Left renal pelvis (tissue), 4 donors: ENCODE data around the gene PRKAG1. TPM values are rescaled to one million over a fixed set of nuclear protein-coding genes. Genes with fewer than 3 reads are reported as not detected.
A peak's percentile ranks its signal among the peaks of the same experiment; 100 is the strongest.

ENCODE experiments used
- DNase-seq, 4 donors: peaks; one replicate each; pipeline ENCODE4 v3.0.0-alpha.2; 2013; ENCODE audit warnings: low read depth in 4 of 4, low spot score in 3 of 4
- polyA plus RNA-seq, 4 donors: library from polyadenylated mRNA; unstranded; fragments of 120-200 nt; gene quantifications; one replicate each; pipeline ENCODE4 v1.2.1, GENCODE V29; 2013; ENCODE audit not compliant: insufficient read length in 4 of 4

Gene PRKAG1
- polyA plus RNA-seq, 4 donors = 59.6 to 82.0 (median 78.1) TPM

DNA sequence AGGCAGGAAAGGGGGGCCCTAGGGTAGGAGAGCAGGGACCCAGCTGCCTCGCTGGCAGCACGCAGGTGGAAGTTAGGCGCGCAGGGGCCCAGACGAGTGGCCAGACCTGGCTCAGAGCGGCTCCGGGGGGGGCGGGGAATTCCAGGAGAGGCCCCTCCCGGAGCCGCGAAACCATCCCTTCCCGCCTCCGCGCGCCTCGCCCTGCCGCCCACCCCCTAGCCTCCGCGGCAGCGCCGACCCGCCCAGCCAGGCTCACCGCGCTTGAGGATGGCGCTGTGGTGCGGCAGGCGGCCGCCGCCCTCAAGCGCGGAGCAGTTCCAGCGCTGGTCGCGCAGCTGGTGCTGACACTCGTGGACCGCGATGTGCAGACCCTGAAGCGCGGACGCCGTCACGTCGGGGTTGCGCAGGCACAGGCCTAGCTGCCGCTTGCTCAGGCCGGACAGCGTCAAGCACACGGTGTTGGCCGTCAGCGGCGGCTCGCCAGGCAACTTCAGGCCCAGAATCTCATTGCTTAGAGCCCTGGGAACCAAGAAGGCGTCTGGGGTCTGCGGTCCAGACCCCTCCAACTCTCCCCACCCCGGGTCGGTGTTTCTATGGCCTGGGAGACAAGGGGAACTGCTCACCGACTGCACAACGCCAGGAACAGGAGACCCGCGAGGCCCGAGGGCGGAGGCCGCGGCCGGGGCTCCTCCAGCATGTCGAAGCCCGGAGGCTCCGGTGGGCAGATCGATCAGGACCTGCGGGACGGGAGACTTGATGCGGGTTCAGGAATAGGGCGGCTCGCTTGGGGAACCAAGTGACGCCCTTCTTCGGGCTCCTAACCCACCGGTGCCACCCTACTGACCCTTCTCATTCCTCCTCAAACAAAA lies 48.5 kb downstream of the PRKAG1 start:
- DNase-seq = no peak

DNA sequence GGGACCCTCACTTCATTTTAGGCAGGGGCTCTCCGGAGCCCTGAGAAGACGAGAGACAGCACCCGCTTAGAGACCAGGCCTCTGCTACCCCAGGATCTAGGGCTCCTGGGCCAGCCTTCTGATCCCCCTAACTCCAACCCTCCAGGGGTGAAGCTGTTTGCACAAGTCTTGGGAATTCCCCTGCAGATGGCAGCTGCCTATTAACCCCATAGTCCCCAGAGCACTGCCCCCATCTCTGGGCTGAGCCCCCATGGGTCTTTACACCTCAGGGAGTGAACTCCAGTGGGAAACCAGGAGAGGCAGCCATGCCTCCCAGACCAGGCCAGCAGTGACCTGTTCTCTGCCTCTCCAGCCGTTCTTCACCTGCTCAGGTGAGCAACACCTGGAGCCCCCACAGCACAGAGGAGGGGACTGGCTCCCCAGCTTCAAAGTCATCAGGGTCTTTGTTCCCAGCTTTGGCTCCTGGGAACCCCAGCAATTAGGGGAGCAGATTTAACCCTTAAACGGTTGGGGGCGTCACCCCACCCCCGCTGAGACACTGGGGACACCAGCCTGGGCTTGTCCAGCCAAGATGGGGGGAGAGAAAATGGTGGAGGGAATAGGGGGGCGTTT lies 49.3 kb downstream of the PRKAG1 start:
- DNase-seq = no peak

DNA sequence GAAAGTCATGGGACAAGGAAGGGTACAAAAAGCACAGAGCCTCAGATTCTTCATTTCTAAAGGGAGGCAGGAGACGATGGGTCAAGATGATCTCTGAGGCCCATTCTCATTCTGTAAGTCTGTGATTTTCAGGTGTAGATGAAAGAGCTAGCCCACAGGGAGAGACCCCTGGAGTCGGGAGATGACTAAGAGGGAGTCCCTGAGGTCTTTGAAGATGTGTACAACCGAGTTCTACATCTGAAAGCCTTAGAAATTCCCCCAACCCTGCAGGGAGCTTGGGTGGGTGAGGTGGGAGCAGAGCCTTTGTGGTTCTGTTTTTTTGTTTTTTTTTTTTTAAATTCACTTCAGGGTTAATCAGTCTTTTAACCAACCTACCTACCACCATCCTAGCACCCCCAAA lies 50.1 kb downstream of the PRKAG1 start:
- DNase-seq = no peak

DNA sequence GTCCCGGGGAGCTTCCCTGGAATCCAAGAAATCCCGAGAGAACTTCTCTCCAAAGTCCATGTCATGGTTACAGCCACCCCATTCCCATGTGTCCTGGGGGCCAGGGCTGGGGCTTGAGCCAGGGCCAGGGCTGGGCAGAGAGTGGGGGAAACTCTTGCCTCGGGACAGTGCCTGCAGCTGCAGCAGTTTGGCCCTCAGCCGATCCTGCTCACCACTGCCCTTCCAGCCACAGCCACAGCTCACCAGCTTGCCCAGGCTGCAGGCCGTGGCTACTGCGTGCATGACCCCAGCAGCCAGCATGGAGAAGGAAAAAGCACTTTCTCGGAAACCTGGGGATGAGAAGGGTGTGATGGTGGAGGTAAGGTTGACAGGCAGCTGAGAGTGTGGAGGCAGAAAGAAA lies 50.6 kb downstream of the PRKAG1 start:
- no peak for DNase-seq

DNA sequence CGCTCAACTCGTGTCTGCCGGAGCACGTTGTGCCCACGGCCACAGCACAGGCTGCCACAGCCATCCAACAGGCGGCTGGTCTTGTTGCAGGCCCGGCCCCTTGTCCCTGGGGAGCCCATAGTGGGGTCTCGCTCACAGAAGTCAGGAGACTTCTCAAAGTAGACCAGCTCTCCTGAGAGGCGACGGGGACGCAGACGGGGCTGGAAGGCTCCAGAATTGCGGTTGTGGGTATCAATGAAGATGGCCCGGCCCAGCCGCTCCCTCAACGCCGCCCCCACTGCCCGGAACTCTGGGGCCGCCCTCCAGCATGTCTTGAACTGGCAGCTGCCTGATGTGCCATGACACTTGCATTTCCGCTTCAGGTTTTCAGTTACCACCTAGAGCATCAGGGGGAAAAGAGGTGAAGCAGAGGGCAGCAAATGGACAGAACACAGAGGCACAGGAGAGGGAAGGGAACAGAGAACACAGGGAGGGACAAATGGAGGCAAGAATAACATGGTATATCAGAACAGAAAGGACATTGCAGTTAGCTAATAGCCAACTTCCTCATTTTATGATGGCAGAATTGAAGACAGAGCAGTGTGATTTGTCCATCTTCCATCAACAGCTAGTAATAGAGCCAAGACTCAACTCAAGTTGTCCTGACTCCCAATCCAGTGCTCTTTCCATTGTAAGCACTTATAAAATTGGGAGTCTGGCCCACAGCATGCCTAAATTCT lies 52.2 kb downstream of the PRKAG1 start:
- DNase-seq = no peak

DNA sequence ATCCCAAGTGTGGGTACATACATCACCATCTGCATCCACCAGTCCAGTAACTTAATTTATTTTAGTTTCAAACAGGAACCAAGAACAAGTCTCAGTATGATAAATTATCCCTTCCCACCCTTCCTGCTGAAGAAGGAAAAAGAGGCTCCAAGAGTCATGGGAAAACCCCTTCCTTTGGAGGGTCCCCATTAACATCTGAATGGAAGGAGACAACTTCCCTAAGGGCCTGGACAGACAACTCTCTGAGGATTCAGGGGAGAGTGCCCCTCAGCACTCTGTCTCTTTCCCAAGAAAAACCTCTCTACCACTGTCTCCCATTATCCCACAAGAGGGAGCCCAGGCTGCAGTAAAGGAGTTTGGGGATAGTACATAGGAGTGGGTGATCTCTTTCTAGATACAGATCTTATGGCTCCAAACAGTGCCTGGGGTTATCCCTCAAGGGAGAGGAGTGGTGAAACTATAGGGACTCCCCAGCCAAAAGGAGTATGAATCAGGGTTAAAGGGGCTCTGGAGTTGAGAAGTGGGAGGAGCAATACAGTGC lies 53.2 kb downstream of the PRKAG1 start:
- no peak for DNase-seq

DNA sequence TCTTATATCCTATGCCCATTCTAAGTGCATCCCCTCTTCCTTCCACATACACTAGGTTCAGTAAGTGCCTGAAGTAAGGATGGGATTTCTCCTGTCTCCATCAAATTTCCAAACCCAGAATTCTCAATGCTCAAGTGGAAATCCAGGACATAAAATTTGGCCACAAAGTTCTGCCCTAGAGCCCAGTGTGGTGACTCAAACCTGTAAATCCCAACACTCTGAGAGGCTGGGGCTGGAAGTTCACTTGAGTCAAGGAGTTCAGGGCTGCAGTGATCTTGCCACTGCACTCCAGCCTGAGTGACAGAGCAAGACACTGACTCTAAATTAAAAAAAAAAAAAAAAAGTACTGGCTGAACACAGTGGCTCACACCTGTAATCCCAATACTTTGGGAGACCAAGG lies 56.8 kb downstream of the PRKAG1 start:
- no peak for DNase-seq

DNA sequence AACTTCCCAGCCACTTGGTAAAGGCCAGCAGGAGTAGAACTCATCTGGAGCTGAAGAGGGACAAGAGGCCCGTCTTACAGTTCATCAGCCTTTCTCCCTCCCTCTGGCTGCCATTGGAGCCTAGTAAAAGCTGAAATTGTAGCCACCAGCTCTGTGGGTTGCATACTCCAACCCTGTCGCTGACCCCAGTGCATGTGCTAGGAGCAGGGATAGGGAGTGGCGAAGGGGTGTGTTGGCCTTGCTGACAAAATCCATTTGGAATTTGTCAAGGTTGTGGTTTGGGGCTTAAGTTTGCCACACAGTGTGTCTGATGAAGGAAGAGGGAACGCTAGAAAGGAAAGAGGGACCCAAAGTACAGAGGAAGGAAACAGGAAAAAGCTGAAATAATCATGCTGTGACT lies 57.2 kb downstream of the PRKAG1 start:
- DNase-seq = no peak

DNA sequence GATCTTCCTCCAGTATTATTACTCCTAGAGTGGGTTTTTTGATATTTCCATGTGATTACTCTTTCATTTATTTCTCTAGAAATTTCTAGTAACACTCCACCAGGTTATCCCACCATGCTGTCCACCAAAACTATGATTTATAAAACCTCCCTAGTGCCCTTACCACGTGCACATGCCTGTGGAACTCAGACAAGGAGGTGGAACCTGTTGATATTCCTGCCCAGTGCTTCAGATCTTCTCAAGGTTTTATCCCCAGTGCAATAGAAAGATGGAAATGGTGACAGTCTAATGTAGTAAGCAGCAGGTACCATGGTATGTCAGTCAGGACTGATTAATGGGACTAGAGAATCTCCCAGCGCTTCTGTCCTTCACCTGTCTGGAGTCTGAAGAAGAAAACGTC lies 57.7 kb downstream of the PRKAG1 start:
- no peak for DNase-seq

DNA sequence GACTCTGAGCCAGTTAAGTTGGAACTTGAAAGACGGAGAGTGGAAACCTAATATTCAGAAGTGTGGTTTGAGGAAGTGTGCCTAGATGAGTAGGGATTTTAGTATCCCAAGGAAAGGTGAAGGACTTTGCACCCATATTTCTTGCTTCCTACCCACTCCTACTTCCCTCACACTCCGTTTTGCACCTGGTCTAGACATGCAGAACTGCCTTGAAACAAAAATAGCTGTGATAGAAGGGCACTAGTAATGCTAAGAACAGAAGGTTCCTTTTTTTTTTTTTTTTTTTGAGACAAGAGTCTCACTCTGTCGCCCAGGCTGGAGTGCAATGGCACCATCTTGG lies 60.6 kb downstream of the PRKAG1 start:
- no peak for DNase-seq

DNA sequence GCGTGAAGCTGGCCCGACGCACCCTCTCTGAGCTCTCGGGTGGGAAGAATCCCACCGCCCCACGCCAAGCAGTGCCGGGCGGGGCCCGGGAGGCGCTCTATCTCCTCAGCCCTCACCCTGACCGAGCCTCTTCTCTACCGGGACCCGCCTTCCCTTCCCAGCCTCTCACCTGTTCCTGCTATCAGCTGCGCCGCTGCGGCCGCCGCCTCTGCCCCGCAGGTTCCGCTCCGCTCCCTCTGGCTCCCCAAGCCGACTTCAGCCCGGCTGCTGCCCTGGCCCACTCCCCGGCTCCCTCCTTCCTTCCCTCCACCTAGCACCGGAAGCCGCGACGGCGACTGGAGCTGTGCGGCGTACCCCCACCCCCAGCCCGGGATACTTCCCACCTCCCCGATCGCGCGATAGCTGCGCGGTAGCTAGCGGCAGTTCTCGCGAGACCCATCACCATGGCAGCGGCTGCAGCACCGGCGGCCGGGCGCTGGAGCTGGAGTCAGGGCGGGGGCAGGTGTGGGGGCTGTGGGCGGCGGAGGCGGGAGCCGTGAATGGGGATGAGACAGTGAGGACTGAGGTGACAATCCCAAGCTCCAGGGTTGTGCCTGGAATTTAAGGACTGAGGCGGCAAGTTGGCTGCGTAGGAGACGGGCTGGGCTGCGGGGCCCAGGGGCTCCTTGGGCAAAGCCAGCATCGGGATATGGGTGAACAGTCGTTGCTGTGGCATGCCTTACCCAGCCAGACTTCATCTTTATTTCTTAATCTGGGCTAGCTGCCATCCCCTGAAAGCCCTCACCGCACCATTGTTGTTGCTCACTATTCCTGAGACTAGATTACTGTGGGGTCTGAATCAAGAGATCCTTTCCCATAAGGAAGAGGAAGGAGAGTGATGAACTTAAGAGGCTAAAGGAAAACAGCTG lies 61.2 kb downstream of the PRKAG1 start, which contains the start of gene ARF3:
TSS of gene ARF3 (minus strand) at position 347 of the 908 bp plus-strand sequence. CDS start 16,392 bp downstream, outside the sequence.
- peak; percentile 88 to 91 (median 90) for DNase-seq

DNA sequence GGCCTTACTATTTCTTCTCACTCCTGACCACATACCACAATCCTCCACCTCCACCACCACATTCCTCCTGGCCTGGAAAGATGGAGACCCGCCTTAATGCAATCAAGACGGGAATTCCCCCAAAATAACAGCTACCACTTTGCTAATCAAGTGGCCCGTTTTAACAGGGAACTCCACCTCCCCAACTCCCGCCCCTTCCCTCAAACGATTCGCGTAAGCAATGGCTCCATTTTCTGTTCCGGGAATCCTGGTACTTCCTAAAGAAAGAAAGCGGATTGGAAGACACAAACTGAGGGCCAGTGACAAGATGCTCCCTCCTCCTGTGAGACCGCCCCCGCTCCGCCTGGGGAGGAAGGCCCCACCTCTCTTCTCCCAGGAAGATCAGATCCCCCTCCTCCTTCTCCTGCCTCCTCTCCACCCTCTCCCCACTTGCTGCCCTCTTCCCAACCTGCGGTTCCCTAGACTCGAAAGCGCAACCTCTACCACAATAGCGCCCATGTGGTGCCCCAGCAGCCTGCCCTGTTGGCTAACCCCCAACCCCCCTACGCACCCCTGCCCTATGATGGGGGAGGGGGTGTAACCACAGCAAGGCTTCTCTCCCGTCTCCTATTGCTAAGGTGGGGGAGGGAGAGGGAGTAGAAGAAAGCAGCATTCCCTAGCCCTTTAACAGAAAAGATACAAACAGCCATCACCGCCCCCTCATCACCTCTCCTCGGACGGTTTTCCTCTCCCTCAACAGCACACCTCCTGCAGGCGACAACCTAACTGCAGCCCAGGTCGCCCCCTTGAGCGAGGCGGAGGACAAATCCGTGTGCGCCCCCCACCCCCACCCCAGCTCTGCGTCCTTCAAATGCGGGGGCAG lies 62.1 kb downstream of the PRKAG1 start:
- peak; percentile 76 to 87 (median 82) for DNase-seq

DNA sequence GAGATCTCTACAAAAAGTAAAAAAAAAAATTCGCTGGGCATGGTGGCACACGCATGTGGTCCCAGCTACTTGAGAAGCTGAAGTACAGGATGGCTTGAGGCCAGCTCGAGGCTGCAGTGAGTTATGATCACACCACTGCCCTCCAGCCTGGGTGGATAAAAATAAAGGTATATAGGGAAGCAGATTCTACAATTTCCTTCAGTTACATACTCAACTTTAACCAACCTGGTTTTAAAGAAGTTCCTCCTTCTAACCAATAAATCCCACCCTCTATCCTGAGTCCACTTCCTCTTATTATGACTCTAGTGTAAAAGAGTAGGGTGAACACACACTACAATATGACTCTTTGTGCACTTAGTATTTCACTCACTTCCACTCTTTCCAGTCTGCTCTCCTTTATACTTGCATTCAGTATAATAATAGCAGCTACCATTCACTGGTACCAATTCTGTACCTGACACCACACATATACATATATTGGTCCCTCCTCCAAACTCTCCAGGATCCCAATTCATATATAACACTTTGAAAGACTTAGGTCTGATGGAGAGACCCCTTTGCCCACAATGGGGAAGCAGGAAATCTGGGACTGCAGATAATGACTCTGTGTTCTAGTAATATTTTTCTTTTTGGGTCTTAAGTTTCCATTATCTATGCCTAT lies 63.6 kb downstream of the PRKAG1 start:
- no peak for DNase-seq

DNA sequence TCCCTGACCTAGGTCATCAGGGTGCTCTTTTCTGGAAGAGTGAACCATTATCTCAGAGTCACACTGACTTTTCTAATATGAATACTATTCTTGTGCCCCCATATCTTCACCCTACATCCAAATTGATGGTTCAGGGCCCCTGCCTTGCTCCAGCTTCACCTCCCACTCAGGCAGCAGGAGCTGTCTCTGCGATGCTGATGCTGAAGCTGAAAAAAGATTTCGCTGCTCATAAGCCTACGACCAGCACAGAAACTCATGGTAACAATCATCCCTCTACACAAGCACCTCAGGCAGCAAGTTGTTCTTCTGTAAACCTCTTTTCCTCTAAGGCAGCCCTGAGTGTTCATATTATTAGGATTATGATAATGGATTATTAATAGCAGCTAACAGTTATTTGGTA lies 64.5 kb downstream of the PRKAG1 start:
- no peak for DNase-seq

DNA sequence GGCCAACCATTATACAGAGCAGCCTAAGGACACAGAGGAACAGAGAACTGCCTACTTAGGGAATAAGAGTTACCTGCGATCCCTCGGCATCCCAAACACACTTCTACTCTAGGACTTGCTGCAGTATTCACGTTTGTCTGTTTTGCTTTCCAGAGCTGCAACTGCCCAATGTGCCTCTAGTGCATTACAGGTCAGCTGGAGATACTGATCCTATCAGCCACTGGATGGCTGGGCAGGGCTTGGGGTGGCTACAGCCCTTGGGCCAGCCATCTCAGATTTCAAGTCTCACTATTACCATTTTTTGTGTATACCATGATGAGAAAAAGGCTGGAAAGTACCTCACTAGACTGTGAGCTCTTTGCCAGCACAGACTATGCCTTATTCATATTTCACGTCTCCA lies 65.9 kb downstream of the PRKAG1 start:
- no peak for DNase-seq
